NCI-H2081 (cell line): ENCODE measurements around the gene PDZRN3.

Source experiments
- DNase-seq, 2 experiments: peaks; one replicate each; lab custom pipeline; 2025; lab: John Stamatoyannopoulos, UW

Gene PDZRN3

GRCh38 chr3:73624821-73625665, at the start of gene PDZRN3:
TSS of gene PDZRN3 (minus strand) at chr3:73624941.
- peak; percentile 33 to 36 for DNase-seq

- DNase-seq: peak; percentile 20 to 31
Observed at GRCh38 chr3:73674280-73674679, 49.5 kb upstream of the PDZRN3 start.

- DNase-seq: no peak
Observed at GRCh38 chr3:73669260-73669659, 44.5 kb upstream of the PDZRN3 start.

GRCh38 chr3:73668391-73668790, 43.6 kb upstream of the PDZRN3 start:
- no peak for DNase-seq

GRCh38 chr3:73667889-73668288, 43.1 kb upstream of the PDZRN3 start:
- DNase-seq: no peak

- no peak for DNase-seq
Observed at GRCh38 chr3:73665286-73665685, 40.5 kb upstream of the PDZRN3 start.

GRCh38 chr3:73664389-73664788, 39.6 kb upstream of the PDZRN3 start:
- no peak for DNase-seq

- no peak for DNase-seq
Observed at GRCh38 chr3:73663495-73663894, 38.8 kb upstream of the PDZRN3 start.

- DNase-seq: no peak
Observed at GRCh38 chr3:73661265-73661664, 36.5 kb upstream of the PDZRN3 start.

GRCh38 chr3:73658227-73658626, 33.5 kb upstream of the PDZRN3 start:
- no peak for DNase-seq

- DNase-seq: no peak
Observed at GRCh38 chr3:73657186-73657585, 32.4 kb upstream of the PDZRN3 start.

GRCh38 chr3:73656241-73656890, 31.6 kb upstream of the PDZRN3 start:
- no peak for DNase-seq

- DNase-seq: no peak
Observed at GRCh38 chr3:73655197-73655596, 30.5 kb upstream of the PDZRN3 start.

GRCh38 chr3:73653877-73654276, 29.1 kb upstream of the PDZRN3 start:
- no peak for DNase-seq

- DNase-seq: no peak
Observed at GRCh38 chr3:73653351-73653750, 28.6 kb upstream of the PDZRN3 start.

GRCh38 chr3:73652896-73653295, 28.2 kb upstream of the PDZRN3 start:
- DNase-seq: no peak

- DNase-seq: no peak
Observed at GRCh38 chr3:73637042-73637441, 12.3 kb upstream of the PDZRN3 start.

GRCh38 chr3:73635254-73635653, 10.5 kb upstream of the PDZRN3 start:
- DNase-seq: no peak

- no peak for DNase-seq
Observed at GRCh38 chr3:73633916-73634344, 9.2 kb upstream of the PDZRN3 start.

GRCh38 chr3:73633453-73633852, 8.7 kb upstream of the PDZRN3 start:
- no peak for DNase-seq

- no peak for DNase-seq
Observed at GRCh38 chr3:73626106-73626505, 1.4 kb upstream of the PDZRN3 start.

GRCh38 chr3:73624017-73624820, 522 bp downstream of the PDZRN3 start:
- DNase-seq: peak; percentile 50 to 60

- DNase-seq: no peak
Observed at GRCh38 chr3:73623346-73623745, 1.4 kb downstream of the PDZRN3 start.
